ENCODE data around the gene PPP2R5C. TPM values are rescaled to one million over a fixed set of nuclear protein-coding genes. Genes with fewer than 3 reads are reported as not detected.

PPP2R5C gene
- total RNA-seq, 1 experiment from 2014 or later: 81.1 TPM

GRCh38 chr14:101917413-101918017, 156.0 kb downstream of the PPP2R5C start:
- DNase-seq (ENCODE audit: low read depth): no peak

GRCh38 chr14:101918065-101918989, 156.8 kb downstream of the PPP2R5C start:
- no peak for DNase-seq (ENCODE audit: low read depth)

- DNase-seq (ENCODE audit: low read depth): no peak
Measured at GRCh38 chr14:101920271-101920670, 158.8 kb downstream of the PPP2R5C start.

- DNase-seq (ENCODE audit: low read depth): no peak
Measured at GRCh38 chr14:101922866-101923265, 161.4 kb downstream of the PPP2R5C start.

GRCh38 chr14:101925152-101925551, 163.6 kb downstream of the PPP2R5C start:
- DNase-seq (ENCODE audit: low read depth): no peak

- no peak for DNase-seq (ENCODE audit: low read depth)
Measured at GRCh38 chr14:101926085-101926484, 164.6 kb downstream of the PPP2R5C start.

- DNase-seq (ENCODE audit: low read depth): no peak
Measured at GRCh38 chr14:101926620-101927019, 165.1 kb downstream of the PPP2R5C start.

GRCh38 chr14:101927859-101928258, 166.3 kb downstream of the PPP2R5C start:
- no peak for DNase-seq (ENCODE audit: low read depth)

GRCh38 chr14:101928415-101928841, 166.9 kb downstream of the PPP2R5C start:
- DNase-seq (ENCODE audit: low read depth): no peak

- DNase-seq (ENCODE audit: low read depth): no peak
Measured at GRCh38 chr14:101929096-101929495, 167.6 kb downstream of the PPP2R5C start.

GRCh38 chr14:101929946-101930345, 168.4 kb downstream of the PPP2R5C start:
- DNase-seq (ENCODE audit: low read depth): no peak

- no peak for DNase-seq (ENCODE audit: low read depth)
Measured at GRCh38 chr14:101932673-101933072, 171.2 kb downstream of the PPP2R5C start.

- no peak for DNase-seq (ENCODE audit: low read depth)
Measured at GRCh38 chr14:101933209-101933608, 171.7 kb downstream of the PPP2R5C start.

GRCh38 chr14:101934601-101935150, 173.2 kb downstream of the PPP2R5C start:
- DNase-seq (ENCODE audit: low read depth): no peak

- DNase-seq (ENCODE audit: low read depth): no peak
Measured at GRCh38 chr14:101937926-101938767, 176.6 kb downstream of the PPP2R5C start.

- DNase-seq (ENCODE audit: low read depth): no peak
Measured at GRCh38 chr14:101939646-101940170, 178.2 kb downstream of the PPP2R5C start.

- DNase-seq (ENCODE audit: low read depth): no peak
Measured at GRCh38 chr14:101944451-101944850, 182.9 kb downstream of the PPP2R5C start.

GRCh38 chr14:101945171-101945570, 183.7 kb downstream of the PPP2R5C start:
- DNase-seq (ENCODE audit: low read depth): no peak

GRCh38 chr14:101947577-101947903, 186.0 kb downstream of the PPP2R5C start:
- DNase-seq (ENCODE audit: low read depth): no peak

GRCh38 chr14:101947904-101948665, 186.6 kb downstream of the PPP2R5C start:
- DNase-seq (ENCODE audit: low read depth): peak; percentile 99

- no peak for DNase-seq (ENCODE audit: low read depth)
Measured at GRCh38 chr14:101948666-101949216, 187.2 kb downstream of the PPP2R5C start.
